GM18870 (cell line): ENCODE results near the gene ACSM6.
"Not testable (repeated sequence)": the region's sequence is repeated elsewhere in the genome, so short reads cannot be mapped to it uniquely, and the experiment has no call there.

Source experiments
- ATAC-seq: cut with Tn5 transposase; IDR thresholded peaks from one replicate; pipeline ENCODE4 v1.9.1; 2021; ENCODE audit warnings: moderate library complexity; ENCODE audit not compliant: unreplicated experiment

ACSM6 gene

GRCh38 chr10:95214369-95214768, 20.3 kb downstream of the ACSM6 start:
- no peak for ATAC-seq

GRCh38 chr10:95214793-95215192, 20.8 kb downstream of the ACSM6 start:
- ATAC-seq: peak; percentile 87

GRCh38 chr10:95217476-95217875, 23.4 kb downstream of the ACSM6 start:
- no peak for ATAC-seq

- no peak for ATAC-seq
Observed at GRCh38 chr10:95220539-95220938, 26.5 kb downstream of the ACSM6 start.

GRCh38 chr10:95221124-95221523, 27.1 kb downstream of the ACSM6 start:
- no peak for ATAC-seq

GRCh38 chr10:95225136-95225535, 31.1 kb downstream of the ACSM6 start:
- no peak for ATAC-seq

GRCh38 chr10:95228934-95229723, 35.1 kb downstream of the ACSM6 start:
- not testable (repeated sequence) for ATAC-seq

GRCh38 chr10:95229724-95230627, 35.9 kb downstream of the ACSM6 start:
- ATAC-seq: no peak

GRCh38 chr10:95230677-95231586, 36.9 kb downstream of the ACSM6 start:
- not testable (repeated sequence) for ATAC-seq

GRCh38 chr10:95233377-95234034, 39.5 kb downstream of the ACSM6 start:
- no peak for ATAC-seq

GRCh38 chr10:95234951-95235350, 40.9 kb downstream of the ACSM6 start:
- ATAC-seq: no peak

- no peak for ATAC-seq
Observed at GRCh38 chr10:95235676-95236067, 41.6 kb downstream of the ACSM6 start.

GRCh38 chr10:95236068-95236903, 42.2 kb downstream of the ACSM6 start:
- peak; percentile 97 for ATAC-seq

- ATAC-seq: no peak
Observed at GRCh38 chr10:95237376-95238170, 43.5 kb downstream of the ACSM6 start.

- not testable (repeated sequence) for ATAC-seq
Observed at GRCh38 chr10:95240096-95240495, 46.1 kb downstream of the ACSM6 start.

- ATAC-seq: no peak
Observed at GRCh38 chr10:95240811-95241210, 46.8 kb downstream of the ACSM6 start.

- no peak for ATAC-seq
Observed at GRCh38 chr10:95241533-95241932, 47.5 kb downstream of the ACSM6 start.

- ATAC-seq: no peak
Observed at GRCh38 chr10:95242581-95243317, 48.7 kb downstream of the ACSM6 start.
